GM21423 (cell line): ENCODE data around the gene SEPTIN7.

ENCODE experiments used
- ATAC-seq: cut with Tn5 transposase; IDR thresholded peaks from one replicate; pipeline ENCODE4 v1.9.1; 2021; ENCODE audit warnings: mild to moderate bottlenecking, moderate library complexity; ENCODE audit not compliant: unreplicated experiment

The SEPTIN7 gene

GRCh38 chr7:35785250-35785649 is 15.6 kb upstream of the SEPTIN7 start:
- ATAC-seq: no peak

GRCh38 chr7:35787925-35788324 is 12.9 kb upstream of the SEPTIN7 start:
- no peak for ATAC-seq

- no peak for ATAC-seq
These were observed 8.4 kb upstream of the SEPTIN7 start for GRCh38 chr7:35792472-35792871.

- no peak for ATAC-seq
These were observed 7.9 kb upstream of the SEPTIN7 start for GRCh38 chr7:35792873-35793489.

GRCh38 chr7:35797311-35797710 is 3.5 kb upstream of the SEPTIN7 start:
- ATAC-seq: no peak

GRCh38 chr7:35799846-35800717 is 775 bp upstream of the SEPTIN7 start:
- peak; percentile 50 for ATAC-seq

- peak; percentile 31 for ATAC-seq
These were observed 690 bp downstream of the SEPTIN7 start for GRCh38 chr7:35801392-35802101.

- ATAC-seq: no peak
These were observed 1.2 kb downstream of the SEPTIN7 start for GRCh38 chr7:35802102-35802466.

GRCh38 chr7:35802649-35803048 is 1.8 kb downstream of the SEPTIN7 start:
- no peak for ATAC-seq

- no peak for ATAC-seq
These were observed 3.5 kb downstream of the SEPTIN7 start for GRCh38 chr7:35804231-35804970.

GRCh38 chr7:35805876-35806275 is 5.0 kb downstream of the SEPTIN7 start:
- ATAC-seq: no peak

GRCh38 chr7:35816514-35816913 is 15.7 kb downstream of the SEPTIN7 start:
- ATAC-seq: no peak

- no peak for ATAC-seq
These were observed 16.3 kb downstream of the SEPTIN7 start for GRCh38 chr7:35817181-35817580.

- no peak for ATAC-seq
These were observed 17.1 kb downstream of the SEPTIN7 start for GRCh38 chr7:35817930-35818329.

GRCh38 chr7:35818513-35818912 is 17.7 kb downstream of the SEPTIN7 start:
- ATAC-seq: no peak

- ATAC-seq: no peak
These were observed 18.5 kb downstream of the SEPTIN7 start for GRCh38 chr7:35819310-35819709.

- no peak for ATAC-seq
These were observed 19.3 kb downstream of the SEPTIN7 start for GRCh38 chr7:35819954-35820703.

GRCh38 chr7:35820858-35821257 is 20.0 kb downstream of the SEPTIN7 start:
- no peak for ATAC-seq

GRCh38 chr7:35823440-35823839 is 22.6 kb downstream of the SEPTIN7 start:
- ATAC-seq: no peak

GRCh38 chr7:35825974-35826373 is 25.1 kb downstream of the SEPTIN7 start:
- no peak for ATAC-seq
